NCI-H2029 treated with DMSO at 0.1 percent for 48 hours (cell line): ENCODE data around the gene SRGAP2C.
"Not testable (repeated sequence)": the region's sequence is repeated elsewhere in the genome, so short reads cannot be mapped to it uniquely, and the experiment has no call there.

Experiments used
- DNase-seq: peaks from one replicate; lab custom pipeline; 2025; lab: John Stamatoyannopoulos, UW

SRGAP2C gene

GRCh38 chr1:121227544-121228330, 43.0 kb downstream of the SRGAP2C start:
- DNase-seq: not testable (repeated sequence)

DNA sequence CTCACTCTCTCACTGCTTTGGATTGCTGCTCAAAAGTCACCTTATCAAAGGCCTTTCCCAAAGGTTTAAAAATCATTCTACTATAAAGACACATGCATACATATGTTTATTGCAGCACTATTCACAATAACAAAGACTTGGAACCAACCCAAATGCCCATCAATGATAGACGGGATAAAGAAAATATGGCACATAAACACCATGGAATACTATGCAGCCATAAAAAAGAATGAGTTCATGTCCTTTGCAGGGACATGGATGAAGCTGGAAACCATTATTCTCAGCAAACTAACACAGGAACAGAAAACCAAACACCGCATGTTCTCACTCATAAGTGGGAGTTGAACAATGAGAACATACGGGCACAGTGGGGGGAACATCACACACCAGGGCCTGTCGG, 45.9 kb downstream of the SRGAP2C start:
- DNase-seq: not testable (repeated sequence)

GRCh38 chr1:121232445-121233125, 47.8 kb downstream of the SRGAP2C start:
- DNase-seq: not testable (repeated sequence)

GRCh38 chr1:121234090-121234759, 49.5 kb downstream of the SRGAP2C start:
- not testable (repeated sequence) for DNase-seq

DNA sequence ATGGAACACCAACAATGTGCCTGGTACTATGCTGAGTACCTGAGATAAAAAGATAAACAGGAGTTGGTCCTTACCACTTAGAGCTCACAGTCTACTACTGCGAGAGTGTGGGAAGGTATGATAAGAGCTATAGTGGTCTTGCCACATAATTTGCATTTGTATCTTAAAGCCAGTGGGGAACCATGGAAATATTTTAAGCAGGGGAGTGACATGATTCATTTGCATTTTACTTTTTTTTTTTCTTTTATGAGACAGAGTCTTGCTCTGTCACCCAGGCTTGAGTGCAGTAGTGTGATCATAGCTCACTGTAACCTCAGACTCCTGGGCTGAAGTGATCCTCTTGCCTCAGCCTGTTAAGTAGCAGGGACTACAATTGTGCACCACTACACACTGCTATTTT, 53.6 kb downstream of the SRGAP2C start:
- not testable (repeated sequence) for DNase-seq

DNA sequence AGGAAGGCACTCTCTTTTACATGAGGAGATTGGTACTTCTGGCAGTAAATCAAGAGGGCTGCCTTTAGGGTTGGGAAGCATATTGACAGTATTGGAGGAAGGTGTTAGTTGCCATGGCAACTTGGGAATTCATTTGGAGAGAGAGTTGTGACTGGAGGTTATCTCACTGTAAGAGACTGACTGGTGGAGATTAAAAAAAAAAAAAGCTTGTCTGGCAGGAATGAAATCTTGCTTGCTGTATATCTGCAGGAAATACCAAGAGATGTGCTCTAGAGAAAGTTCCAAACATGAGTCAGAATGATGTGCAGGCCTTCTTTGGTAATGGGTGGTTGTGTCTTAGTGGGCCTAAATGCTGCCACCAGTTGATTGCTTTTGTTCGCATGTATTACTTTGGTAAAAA, 59.1 kb downstream of the SRGAP2C start:
- DNase-seq: not testable (repeated sequence)

- not testable (repeated sequence) for DNase-seq
Observed at GRCh38 chr1:121246399-121246798, 61.6 kb downstream of the SRGAP2C start.

DNA sequence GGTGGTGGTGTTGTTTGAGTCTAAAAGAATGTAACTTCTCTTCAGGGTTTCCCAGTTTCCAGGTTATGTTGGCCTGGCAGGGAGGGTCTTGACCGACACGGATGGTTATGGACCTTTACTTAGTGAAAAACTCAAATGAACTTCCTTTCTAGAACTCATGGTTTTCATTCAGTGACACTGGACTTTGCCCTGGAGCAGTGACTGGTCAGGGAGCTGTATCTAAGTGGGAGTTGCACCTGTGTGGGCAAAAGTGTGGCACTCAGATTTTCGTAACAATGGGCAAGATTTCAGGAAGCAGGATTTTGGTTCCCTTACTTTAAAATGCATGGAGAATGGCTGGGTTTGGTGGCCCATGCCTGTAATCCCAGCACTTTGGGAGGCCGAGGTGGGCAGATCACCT, 67.9 kb downstream of the SRGAP2C start:
- DNase-seq: not testable (repeated sequence)

DNA sequence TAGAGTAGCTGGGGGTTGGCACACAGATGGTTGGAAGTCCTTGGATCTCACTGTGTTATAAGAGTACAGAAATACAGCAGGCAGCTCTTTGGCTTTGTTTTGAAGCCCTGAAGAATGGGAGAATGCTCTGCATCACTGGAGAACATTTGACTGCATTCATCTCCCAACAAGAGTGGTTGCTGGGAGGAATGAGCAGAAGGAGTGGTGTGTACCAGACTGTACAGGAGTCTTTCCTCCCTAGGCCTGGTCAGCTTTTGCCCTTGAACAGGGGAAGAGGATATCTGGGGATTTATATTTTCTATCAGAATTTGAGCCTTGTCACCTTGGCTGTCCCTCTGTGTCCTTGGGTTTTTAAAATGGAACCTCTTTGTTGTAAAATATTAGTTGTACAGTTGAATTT, 69.8 kb downstream of the SRGAP2C start:
- DNase-seq: not testable (repeated sequence)

DNA sequence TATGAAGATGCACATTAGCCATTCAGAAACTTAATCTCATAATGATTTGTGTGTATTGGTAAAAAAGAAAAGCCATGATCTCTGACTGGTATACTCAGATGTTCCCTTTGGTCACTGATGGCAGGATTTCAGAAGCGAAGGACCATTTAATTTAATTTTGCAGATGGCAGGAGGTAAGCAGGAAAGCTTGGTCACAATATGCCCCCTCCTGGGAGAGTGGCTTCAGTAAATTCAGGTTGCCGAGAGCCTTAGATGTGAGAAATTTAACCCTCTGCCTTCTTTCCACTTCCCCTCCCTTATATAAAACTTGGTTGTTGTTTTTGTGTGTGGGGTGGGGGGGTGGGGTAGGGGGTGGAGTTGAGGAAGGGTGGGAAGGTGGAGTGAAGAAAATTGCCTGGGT, 72.9 kb downstream of the SRGAP2C start:
- DNase-seq: not testable (repeated sequence)

- DNase-seq: not testable (repeated sequence)
Observed at GRCh38 chr1:121258134-121258533, 73.4 kb downstream of the SRGAP2C start.

DNA sequence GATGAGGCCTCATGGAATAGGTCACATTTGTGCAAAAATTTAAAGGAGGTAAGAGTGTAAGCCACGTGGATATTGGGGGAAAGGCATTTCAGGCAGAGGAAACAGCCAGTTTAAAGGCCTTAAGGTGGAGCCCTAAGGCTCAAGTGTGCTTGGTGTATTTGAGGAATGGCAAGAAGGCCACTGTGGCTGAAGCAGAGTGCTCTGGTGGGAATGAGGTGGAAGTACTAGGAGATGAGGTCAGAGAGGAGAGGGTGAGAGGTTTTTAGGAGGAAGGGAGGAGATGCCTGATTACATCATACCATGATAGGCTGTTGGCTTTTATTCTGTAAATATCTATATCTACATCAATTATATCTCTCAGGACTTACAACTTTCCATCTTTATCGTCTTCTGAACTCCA, 75.4 kb downstream of the SRGAP2C start:
- not testable (repeated sequence) for DNase-seq

GRCh38 chr1:121262163-121262562, 77.4 kb downstream of the SRGAP2C start:
- not testable (repeated sequence) for DNase-seq

DNA sequence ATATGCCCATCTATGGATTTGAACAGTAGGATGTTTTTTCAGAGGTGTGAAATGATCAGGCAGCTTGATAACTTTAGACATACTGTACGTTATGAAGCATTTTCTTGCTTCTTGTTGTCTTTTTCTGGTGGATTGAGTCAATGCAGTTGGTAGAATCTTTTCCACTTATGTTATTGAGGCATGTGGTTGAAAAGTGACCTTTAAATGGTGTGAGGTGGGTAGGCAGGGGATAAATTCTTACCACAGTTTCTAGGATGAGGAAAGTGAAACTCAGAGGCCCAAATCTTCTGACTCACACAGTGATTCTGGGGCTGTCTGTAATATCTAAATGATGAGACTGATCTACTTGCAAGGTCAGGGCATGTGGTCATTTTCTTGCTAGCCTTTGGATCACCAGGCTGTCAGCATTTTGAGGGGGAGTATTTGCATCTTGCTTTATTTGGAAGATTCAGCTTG, 79.0 kb downstream of the SRGAP2C start:
- DNase-seq: not testable (repeated sequence)

- DNase-seq: not testable (repeated sequence)
Observed at GRCh38 chr1:121267072-121267471, 82.3 kb downstream of the SRGAP2C start.

DNA sequence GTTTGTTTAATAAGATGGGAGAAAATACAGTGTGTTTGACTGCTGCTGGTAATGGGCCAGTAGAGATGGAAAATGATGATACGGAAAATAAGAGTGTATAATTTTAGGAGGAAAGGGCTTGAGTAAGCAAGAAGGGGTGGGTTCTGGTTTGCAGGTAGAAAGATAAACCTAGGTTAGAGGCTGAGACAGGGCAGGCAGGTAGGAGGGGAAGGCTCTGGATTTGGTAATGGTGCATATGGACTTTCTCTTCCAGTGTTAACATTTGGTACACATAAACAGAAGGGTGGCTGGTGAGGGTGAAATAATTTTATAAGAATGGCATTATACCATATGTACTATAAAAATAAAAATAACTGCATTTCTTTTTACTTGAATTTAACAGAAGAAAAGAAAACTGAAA, 84.5 kb downstream of the SRGAP2C start:
- DNase-seq: not testable (repeated sequence)

- DNase-seq: not testable (repeated sequence)
Observed at GRCh38 chr1:121269973-121270372, 85.2 kb downstream of the SRGAP2C start.

DNA sequence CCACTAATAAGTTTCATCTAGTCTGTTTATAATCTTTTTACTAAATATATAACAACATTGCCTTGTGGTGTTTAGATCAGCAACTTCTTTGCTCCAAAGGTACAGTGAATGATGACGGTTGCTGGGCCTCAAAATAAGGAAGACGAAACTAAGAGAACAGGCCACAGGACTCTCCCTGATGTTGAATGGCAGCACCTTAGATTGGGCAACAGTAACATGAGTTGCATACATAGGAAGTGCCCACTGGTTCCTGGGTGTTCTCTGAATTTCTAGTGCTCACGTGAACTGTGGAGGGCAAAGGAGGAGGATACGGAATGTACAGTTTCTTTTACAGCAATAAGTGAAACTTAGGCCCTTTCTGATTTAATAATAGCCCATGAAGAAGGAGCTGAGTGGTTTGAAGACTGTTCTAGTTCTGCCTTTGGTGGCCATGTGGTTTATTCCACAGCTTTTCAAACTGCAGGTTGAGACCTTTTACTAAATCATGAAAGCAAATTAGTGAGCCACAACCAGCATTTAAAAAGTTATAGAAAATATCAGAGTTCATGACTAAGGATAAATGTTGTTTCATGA, 86.5 kb downstream of the SRGAP2C start:
- DNase-seq: not testable (repeated sequence)

GRCh38 chr1:121275435-121275834, 90.7 kb downstream of the SRGAP2C start:
- DNase-seq: not testable (repeated sequence)

DNA sequence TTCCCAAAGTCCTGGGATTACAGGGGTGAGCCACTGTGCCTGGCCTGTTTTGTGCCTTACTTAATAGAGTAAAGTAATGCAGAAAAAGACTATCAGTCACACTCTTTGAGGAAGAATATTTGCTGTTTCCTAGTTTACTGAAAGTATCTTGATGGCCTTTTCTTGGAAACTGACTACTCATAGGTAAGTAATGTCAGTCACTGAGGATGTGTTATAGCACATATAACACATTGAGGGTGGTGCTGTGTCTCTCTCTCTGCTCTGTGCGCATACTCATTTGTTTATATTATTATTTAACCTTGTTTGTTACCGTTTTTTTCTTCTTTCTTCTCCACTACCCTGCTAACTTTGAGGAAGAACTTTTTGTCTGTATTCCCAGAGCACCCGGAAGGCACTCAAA, 93.4 kb downstream of the SRGAP2C start:
- not testable (repeated sequence) for DNase-seq

DNA sequence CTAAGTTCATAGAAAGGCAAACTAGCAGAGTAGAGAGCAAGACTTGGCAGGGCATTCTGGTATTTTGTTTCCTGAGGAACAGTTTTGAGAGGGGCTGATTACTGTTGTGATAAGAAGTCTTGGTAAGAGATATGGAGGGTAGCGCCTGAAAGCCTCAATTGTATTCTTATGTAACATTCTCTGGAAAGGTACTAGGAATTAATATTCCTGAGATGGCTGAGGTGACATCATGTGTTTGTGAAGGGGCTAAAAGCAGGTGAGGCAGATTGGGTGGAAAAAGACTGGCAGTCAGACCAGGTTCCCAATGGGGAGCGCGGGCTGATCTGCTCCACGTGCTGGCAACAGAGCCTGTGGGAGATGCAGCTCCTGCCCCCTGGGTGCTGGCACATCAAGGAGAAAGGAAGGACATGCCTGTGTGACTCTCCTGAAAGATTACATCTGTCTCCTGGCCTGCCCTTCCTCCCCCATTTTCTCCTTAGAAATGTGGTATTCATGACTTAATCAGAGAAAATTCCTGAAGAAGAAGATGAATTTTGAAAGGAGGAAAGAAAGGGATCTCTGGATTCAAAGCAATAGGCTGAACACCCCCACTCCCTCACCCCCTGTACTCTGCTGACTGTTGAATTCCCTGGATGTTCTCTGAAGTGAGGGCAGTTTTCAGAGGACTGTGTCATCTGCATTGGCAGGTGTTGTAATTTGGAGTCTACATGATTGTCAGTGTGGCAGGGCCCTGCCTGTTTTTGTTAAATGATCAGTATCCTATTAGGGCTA, 94.2 kb downstream of the SRGAP2C start:
- DNase-seq: not testable (repeated sequence)
